Measurements from ENCODE around the gene COL20A1. TPM values are rescaled to one million over a fixed set of nuclear protein-coding genes. Genes with fewer than 3 reads are reported as not detected.

COL20A1 gene
- polyA plus RNA-seq, 2 donors, result not detected

GRCh38 chr20:63259734-63260460, 33.1 kb upstream of the COL20A1 start:
- H3K4me1 ChIP-seq (ENCODE audit: control insufficient read depth in 2 of 2, insufficient read depth in 2 of 2, low read length in 1 of 2), result peaks cover 0 to 7% of the 10 kb centered on the region in 2 donors
- H3K27me3 ChIP-seq (ENCODE audit: control insufficient read depth in 1 of 2, insufficient read depth in 2 of 2, low read length in 2 of 2), result peaks cover 0 to 8% of the 10 kb centered on the region in 2 donors
- WGBS, 2 donors, result 75 to 82% methylated on average over 25 of the region's 25 CpGs
- H3K36me3 ChIP-seq (ENCODE audit: control insufficient read depth in 2 of 2, insufficient read depth in 2 of 2, low read length in 1 of 2), result no peaks in the 10 kb centered on the region
- H3K4me3 ChIP-seq (ENCODE audit: low read depth in 1 of 2, low read length in 2 of 2), result no peak overlapping the region
- no peaks in the 10 kb centered on the region for H3K9me3 ChIP-seq (ENCODE audit: control insufficient read depth in 2 of 2, insufficient read depth in 1 of 2, low read depth in 1 of 2, low read length in 1 of 2)
- H3K27ac ChIP-seq (ENCODE audit: low read depth in 2 of 2, low read length in 1 of 2), result no peak overlapping the region

- 84 to 90% methylated on average over 15 of the region's 15 CpGs for WGBS, 2 donors
- Histone ChIP-seq H3K27ac (ENCODE audit: low read depth in 2 of 2, low read length in 1 of 2) (no peak overlapping the region), H3K4me3 (ENCODE audit: low read depth in 1 of 2, low read length in 2 of 2) (no peak overlapping the region), H3K36me3 (ENCODE audit: control insufficient read depth in 2 of 2, insufficient read depth in 2 of 2, low read length in 1 of 2) (no peaks in the 10 kb centered on the region), H3K9me3 (ENCODE audit: control insufficient read depth in 2 of 2, insufficient read depth in 1 of 2, low read depth in 1 of 2, low read length in 1 of 2) (no peaks in the 10 kb centered on the region), H3K4me1 (ENCODE audit: control insufficient read depth in 2 of 2, insufficient read depth in 2 of 2, low read length in 1 of 2) (peaks cover 0 to 7% of the 10 kb centered on the region in 2 donors), H3K27me3 (ENCODE audit: control insufficient read depth in 1 of 2, insufficient read depth in 2 of 2, low read length in 2 of 2) (peaks cover 0 to 2% of the 10 kb centered on the region in 2 donors)
Measured at GRCh38 chr20:63260521-63260920, 32.5 kb upstream of the COL20A1 start.

GRCh38 chr20:63261060-63261794, 31.8 kb upstream of the COL20A1 start:
- H3K27me3 ChIP-seq (ENCODE audit: control insufficient read depth in 1 of 2, insufficient read depth in 2 of 2, low read length in 2 of 2), result no peaks in the 10 kb centered on the region

GRCh38 chr20:63261795-63262528, 31.0 kb upstream of the COL20A1 start:
- Histone ChIP-seq H3K27me3 (ENCODE audit: control insufficient read depth in 1 of 2, insufficient read depth in 2 of 2, low read length in 2 of 2) (no peaks in the 10 kb centered on the region), H3K4me3 (ENCODE audit: low read depth in 1 of 2, low read length in 2 of 2) (no peak overlapping the region), H3K27ac (ENCODE audit: low read depth in 2 of 2, low read length in 1 of 2) (no peak overlapping the region), H3K9me3 (ENCODE audit: control insufficient read depth in 2 of 2, insufficient read depth in 1 of 2, low read depth in 1 of 2, low read length in 1 of 2) (no peaks in the 10 kb centered on the region), H3K4me1 (ENCODE audit: control insufficient read depth in 2 of 2, insufficient read depth in 2 of 2, low read length in 1 of 2) (no peaks in the 10 kb centered on the region), H3K36me3 (ENCODE audit: control insufficient read depth in 2 of 2, insufficient read depth in 2 of 2, low read length in 1 of 2) (no peaks in the 10 kb centered on the region)
- WGBS, 2 donors, result 48 to 56% methylated on average over 30 of the region's 30 CpGs

More at GRCh38 chr20:63261060-63261794, 31.8 kb upstream of the COL20A1 start:
- H3K4me1 ChIP-seq (ENCODE audit: control insufficient read depth in 2 of 2, insufficient read depth in 2 of 2, low read length in 1 of 2), result peaks cover 0 to 3% of the 10 kb centered on the region in 2 donors
- no peak overlapping the region for H3K4me3 ChIP-seq (ENCODE audit: low read depth in 1 of 2, low read length in 2 of 2)
- 48 to 51% methylated on average over 25 of the region's 25 CpGs for WGBS, 2 donors
- H3K27ac ChIP-seq (ENCODE audit: low read depth in 2 of 2, low read length in 1 of 2), result no peak overlapping the region
- no peaks in the 10 kb centered on the region for H3K36me3 ChIP-seq (ENCODE audit: control insufficient read depth in 2 of 2, insufficient read depth in 2 of 2, low read length in 1 of 2)
- H3K9me3 ChIP-seq (ENCODE audit: control insufficient read depth in 2 of 2, insufficient read depth in 1 of 2, low read depth in 1 of 2, low read length in 1 of 2), result no peaks in the 10 kb centered on the region

GRCh38 chr20:63262836-63263235, 30.1 kb upstream of the COL20A1 start:
- no peaks in the 10 kb centered on the region for H3K9me3 ChIP-seq (ENCODE audit: control insufficient read depth in 2 of 2, insufficient read depth in 1 of 2, low read depth in 1 of 2, low read length in 1 of 2)
- no peak overlapping the region for H3K4me3 ChIP-seq (ENCODE audit: low read depth in 1 of 2, low read length in 2 of 2)
- 72 to 82% methylated on average over 9 of the region's 9 CpGs for WGBS, 2 donors
- no peaks in the 10 kb centered on the region for H3K27me3 ChIP-seq (ENCODE audit: control insufficient read depth in 1 of 2, insufficient read depth in 2 of 2, low read length in 2 of 2)
- H3K4me1 ChIP-seq (ENCODE audit: control insufficient read depth in 2 of 2, insufficient read depth in 2 of 2, low read length in 1 of 2), result no peaks in the 10 kb centered on the region
- no peak overlapping the region for H3K27ac ChIP-seq (ENCODE audit: low read depth in 2 of 2, low read length in 1 of 2)
- no peaks in the 10 kb centered on the region for H3K36me3 ChIP-seq (ENCODE audit: control insufficient read depth in 2 of 2, insufficient read depth in 2 of 2, low read length in 1 of 2)

GRCh38 chr20:63264000-63264399, 29.0 kb upstream of the COL20A1 start:
- no peaks in the 10 kb centered on the region for H3K36me3 ChIP-seq (ENCODE audit: control insufficient read depth in 2 of 2, insufficient read depth in 2 of 2, low read length in 1 of 2)
- H3K9me3 ChIP-seq (ENCODE audit: control insufficient read depth in 2 of 2, insufficient read depth in 1 of 2, low read depth in 1 of 2, low read length in 1 of 2), result no peaks in the 10 kb centered on the region
- H3K27me3 ChIP-seq (ENCODE audit: control insufficient read depth in 1 of 2, insufficient read depth in 2 of 2, low read length in 2 of 2), result no peaks in the 10 kb centered on the region
- peaks cover 2 to 4% of the 10 kb centered on the region in 2 donors for H3K4me1 ChIP-seq (ENCODE audit: control insufficient read depth in 2 of 2, insufficient read depth in 2 of 2, low read length in 1 of 2)
- H3K27ac ChIP-seq (ENCODE audit: low read depth in 2 of 2, low read length in 1 of 2), result no peak overlapping the region
- whole genome bisulfite sequencing, 2 donors, result 82 to 88% methylated on average over 10 of the region's 10 CpGs
- H3K4me3 ChIP-seq (ENCODE audit: low read depth in 1 of 2, low read length in 2 of 2), result no peak overlapping the region

GRCh38 chr20:63264519-63264918, 28.5 kb upstream of the COL20A1 start:
- Histone ChIP-seq H3K4me3 (ENCODE audit: low read depth in 1 of 2, low read length in 2 of 2) (no peak overlapping the region), H3K9me3 (ENCODE audit: control insufficient read depth in 2 of 2, insufficient read depth in 1 of 2, low read depth in 1 of 2, low read length in 1 of 2) (no peaks in the 10 kb centered on the region), H3K27ac (ENCODE audit: low read depth in 2 of 2, low read length in 1 of 2) (no peak overlapping the region), H3K27me3 (ENCODE audit: control insufficient read depth in 1 of 2, insufficient read depth in 2 of 2, low read length in 2 of 2) (no peaks in the 10 kb centered on the region), H3K36me3 (ENCODE audit: control insufficient read depth in 2 of 2, insufficient read depth in 2 of 2, low read length in 1 of 2) (no peaks in the 10 kb centered on the region), H3K4me1 (ENCODE audit: control insufficient read depth in 2 of 2, insufficient read depth in 2 of 2, low read length in 1 of 2) (peaks cover 3 to 7% of the 10 kb centered on the region in 2 donors)
- WGBS, 2 donors, result 43 to 46% methylated on average over 14 of the region's 14 CpGs

GRCh38 chr20:63265891-63266515, 27.0 kb upstream of the COL20A1 start:
- Histone ChIP-seq H3K4me3 (ENCODE audit: low read depth in 1 of 2, low read length in 2 of 2) (no peak overlapping the region), H3K9me3 (ENCODE audit: control insufficient read depth in 2 of 2, insufficient read depth in 1 of 2, low read depth in 1 of 2, low read length in 1 of 2) (no peaks in the 10 kb centered on the region), H3K4me1 (ENCODE audit: control insufficient read depth in 2 of 2, insufficient read depth in 2 of 2, low read length in 1 of 2) (peaks cover 3 to 7% of the 10 kb centered on the region in 2 donors), H3K36me3 (ENCODE audit: control insufficient read depth in 2 of 2, insufficient read depth in 2 of 2, low read length in 1 of 2) (no peaks in the 10 kb centered on the region), H3K27me3 (ENCODE audit: control insufficient read depth in 1 of 2, insufficient read depth in 2 of 2, low read length in 2 of 2) (no peaks in the 10 kb centered on the region), H3K27ac (ENCODE audit: low read depth in 2 of 2, low read length in 1 of 2) (no peak overlapping the region)
- 70 to 75% methylated on average over 12 of the region's 12 CpGs for WGBS, 2 donors

- no peaks in the 10 kb centered on the region for H3K27me3 ChIP-seq (ENCODE audit: control insufficient read depth in 1 of 2, insufficient read depth in 2 of 2, low read length in 2 of 2)
- H3K4me1 ChIP-seq (ENCODE audit: control insufficient read depth in 2 of 2, insufficient read depth in 2 of 2, low read length in 1 of 2), result peaks cover 6 to 7% of the 10 kb centered on the region in 2 donors
Measured at GRCh38 chr20:63267691-63268090, 25.3 kb upstream of the COL20A1 start.

More at GRCh38 chr20:63267691-63268090, 25.3 kb upstream of the COL20A1 start:
- 64 to 73% methylated on average over 9 of the region's 9 CpGs for WGBS, 2 donors
- H3K27ac ChIP-seq (ENCODE audit: low read depth in 2 of 2, low read length in 1 of 2), result no peak overlapping the region
- no peak overlapping the region for H3K4me3 ChIP-seq (ENCODE audit: low read depth in 1 of 2, low read length in 2 of 2)
- no peaks in the 10 kb centered on the region for H3K9me3 ChIP-seq (ENCODE audit: control insufficient read depth in 2 of 2, insufficient read depth in 1 of 2, low read depth in 1 of 2, low read length in 1 of 2)
- H3K36me3 ChIP-seq (ENCODE audit: control insufficient read depth in 2 of 2, insufficient read depth in 2 of 2, low read length in 1 of 2), result no peaks in the 10 kb centered on the region

All from esophagus (tissue), 2 donors.